K562 (cell line): ENCODE data around the gene KCND1. TPM values are rescaled to one million over a fixed set of nuclear protein-coding genes. Genes with fewer than 3 reads are reported as not detected.
A peak's percentile ranks its signal among the peaks of the same experiment; 100 is the strongest.

Experiments used
- ATAC-seq: fragments of 200-7000 bp; cut with Tn5 transposase; 3 replicates; pipeline ENCODE4 v1.9.1; 2020; ENCODE audit warnings: moderate library complexity
- BruUV-seq: library from RNA; stranded (reverse); fragments of 400-500 nt; replicated peaks from 2 replicates; lab custom pipeline; 2021; lab: Mats Ljungman, UMichigan
- CTCF ChIA-PET: fragments of 300-600 bp; formaldehyde crosslinking; extraction: SDS; loops from one replicate; lab custom pipeline; 2021; ENCODE audit warnings: low intra/inter-chr PET ratio; lab: Yijun Ruan, JAX
- POLR2A ChIA-PET: fragments of 300-600, 350-650 bp; sonication (Branson Sonifier 250); formaldehyde crosslinking; extraction: SDS; loops from one replicate; lab custom pipeline; 2021; ENCODE audit warnings: antibody characterized with exemption, inconsistent platforms; lab: Yijun Ruan, JAX
- DNase-seq, 4 experiments: peaks; one replicate each; pipeline versions ENCODE4 v3.0.0 to v3.0.0-alpha.2; 2011 to 2018; ENCODE audit warnings: low spot score in 3 of 4, mixed read lengths in 3 of 4; ENCODE audit errors: extremely low read depth in 1 of 4
- FAIRE-seq: peaks from 2 replicates; lab custom pipeline; 2011; peaks lifted over from hg19 to GRCh38; lab: Jason Lieb, UNC
- H2AFZ ChIP-seq: 2 replicates; pipeline ENCODE4 v1.6.0; 2011; ENCODE audit warnings: low read depth, low read length, control low read depth, inconsistent platforms
- H3K27ac ChIP-seq: fragments of 200-600 bp; 3 replicates; pipeline ENCODE4 v1.8.0; 2011; ENCODE audit warnings: low read depth, mild to moderate bottlenecking, control low read depth, inconsistent platforms, low read length, moderate library complexity, mixed read lengths; ENCODE audit errors: extremely low read depth
- H3K27me3 ChIP-seq, 2 experiments: fragments of 300-600 bp in 1 of 2; 2 replicates in 1 of 2; 3 replicates in 1 of 2; pipeline versions ENCODE4 v1.6.0 to v1.8.0; 2011; ENCODE audit warnings: inconsistent platforms in 2 of 2, low read length in 2 of 2, mild to moderate bottlenecking in 1 of 2, mixed read lengths in 1 of 2, moderate library complexity in 1 of 2; ENCODE audit not compliant: control insufficient read depth in 2 of 2, insufficient read depth in 2 of 2
- H3K36me3 ChIP-seq: fragments of 300-600 bp; 3 replicates; pipeline ENCODE4 v1.8.0; 2011; ENCODE audit warnings: mild to moderate bottlenecking, low read length, inconsistent platforms; ENCODE audit not compliant: control insufficient read depth, insufficient read depth
- H3K4me1 ChIP-seq, 2 experiments: fragments of 200-600 bp in 1 of 2; replicated peaks in 1 of 2; 2 replicates in 1 of 2; 3 replicates in 1 of 2; pipeline versions ENCODE4 v1.5.1 to v1.8.0; 2011; ENCODE audit warnings: inconsistent platforms in 2 of 2, low read length in 2 of 2, mild to moderate bottlenecking in 1 of 2, mixed read lengths in 1 of 2, moderate library complexity in 1 of 2; ENCODE audit not compliant: control insufficient read depth in 2 of 2, insufficient read depth in 2 of 2
- H3K4me2 ChIP-seq: 2 replicates; pipeline ENCODE4 v1.6.1; 2011; ENCODE audit warnings: low read length, control low read depth, inconsistent platforms, mixed read lengths; ENCODE audit not compliant: insufficient read depth
- H3K4me3 ChIP-seq: fragments of 200-600 bp; sonication (generic), shearing (Covaris generic); 2 replicates; pipeline ENCODE4 v1.5.1; 2016; ENCODE audit warnings: control low read depth, inconsistent platforms
- H3K79me2 ChIP-seq: fragments of 200-600 bp; 3 replicates; pipeline ENCODE4 v1.8.0; 2011; ENCODE audit warnings: low read length, inconsistent platforms; ENCODE audit not compliant: control insufficient read depth, insufficient read depth
- H3K9ac ChIP-seq, 2 experiments: 2 replicates each; pipeline versions ENCODE4 v1.6.0 to v1.6.1; 2011; ENCODE audit warnings: low read depth in 2 of 2, low read length in 2 of 2, control low read depth in 1 of 2, inconsistent platforms in 1 of 2, mild to moderate bottlenecking in 1 of 2, mixed read lengths in 1 of 2; ENCODE audit not compliant: insufficient read depth in 1 of 2
- H3K9me1 ChIP-seq: one replicate; pipeline ENCODE4 v1.6.0; 2011; ENCODE audit warnings: inconsistent platforms, mild to moderate bottlenecking, low read length, moderate library complexity; ENCODE audit not compliant: control insufficient read depth, insufficient read depth
- H3K9me3 ChIP-seq: replicated peaks from 2 replicates; pipeline ENCODE4 v1.5.1; 2011; ENCODE audit warnings: low read depth, low read length, inconsistent platforms; ENCODE audit not compliant: control insufficient read depth, insufficient read depth
- H4K20me1 ChIP-seq: replicated peaks from 2 replicates; pipeline ENCODE4 v1.6.1; 2011; ENCODE audit warnings: low read length, inconsistent platforms, mixed read lengths; ENCODE audit not compliant: control insufficient read depth, insufficient read depth
- CREB3L1 ChIP-seq: fragments of 450-650 bp; IDR thresholded peaks from 2 replicates; pipeline ENCODE4 v1.6.1; 2014; ENCODE audit warnings: low read depth, mild to moderate bottlenecking, moderate library complexity, borderline replicate concordance
- HDAC1 ChIP-seq, 2 experiments: fragments of 450-650 bp; IDR thresholded peaks; 2 replicates each; pipeline ENCODE4 v1.6.1; 2016 to 2017; ENCODE audit warnings: inconsistent platforms in 1 of 2, mild to moderate bottlenecking in 1 of 2, moderate library complexity in 1 of 2
- KLF16 ChIP-seq: IDR thresholded peaks from 2 replicates; pipeline ENCODE4 v1.6.1; 2016; ENCODE audit warnings: antibody characterized with exemption
- MLLT1 ChIP-seq, 2 experiments: fragments of 450-650 bp; IDR thresholded peaks; 2 replicates each; pipeline ENCODE4 v1.6.1; 2016
- MXI1 ChIP-seq: IDR thresholded peaks from 2 replicates; pipeline ENCODE4 v1.6.1; 2011; ENCODE audit warnings: low read depth, mild to moderate bottlenecking, improper control_type of control experiment, low read length
- NFRKB ChIP-seq: fragments of 450-650 bp; IDR thresholded peaks from 2 replicates; pipeline ENCODE4 v1.6.1; 2016; ENCODE audit warnings: low read depth
- RBBP5 ChIP-seq: fragments of 200-600 bp; sonication (generic); IDR thresholded peaks from 2 replicates; pipeline ENCODE4 v1.6.1; 2012; ENCODE audit warnings: borderline replicate concordance, mild to moderate bottlenecking, low read length, control low read depth, inconsistent platforms; ENCODE audit not compliant: insufficient read depth, poor library complexity, severe bottlenecking
- ZNF124 ChIP-seq: sonication (generic); formaldehyde crosslinking; IDR thresholded peaks from 2 replicates; pipeline ENCODE4 v1.8.1; 2022; ENCODE audit warnings: missing genetic modification reagents
- WGBS: fragments of 100-300 bp; shearing (Covaris generic); methylation state at CpG from one replicate; pipeline ENCODE4 v1.1.6; 2016; ENCODE audit warnings: low coverage, mixed read lengths; ENCODE audit not compliant: insufficient coverage; ENCODE audit errors: missing lambda C conversion rate; 5-methylcytosine and 5-hydroxymethylcytosine counted together
- in situ Hi-C: fragments of 300-500 bp; cut with MboI; formaldehyde crosslinking; loops from 4 replicates; pipeline ENCODE4 v1.15.0; 2018; ENCODE audit warnings: inconsistent platforms, mixed read lengths
- intact Hi-C: fragments of 100-400 bp; cut with micrococcal nuclease; formaldehyde crosslinking; loops from 2 replicates; pipeline ENCODE4 v1.14.2; 2022
- polyA plus RNA-seq, 8 experiments: library from polyadenylated mRNA; depleted of rRNA in 4 of 8; stranded (reverse) in 5 of 8; unstranded in 3 of 8; fragments of >200 nt; fragmentation: Nextera tagmentation in 2 of 8; fragmentation: Illumina TruSeq in 1 of 8; extraction: Ambion mirVana in 2 of 8; extraction: Trizol in 1 of 8; gene quantifications; 2 replicates each; pipeline versions ENCODE4 v1.2.1 to v1.2.3, GENCODE V29; 2011 to 2014; ENCODE audit warnings: inconsistent platforms in 1 of 8, missing spikeins in 1 of 8
- total RNA-seq, 7 experiments: library from RNA; depleted of rRNA in 6 of 7; stranded (reverse); fragments of >200 nt in 6 of 7; fragmentation: Illumina TruSeq in 2 of 7; extraction: Trizol in 2 of 7; gene quantifications; 2 replicates each; pipeline versions ENCODE4 v1.2.1 to v1.2.3, GENCODE V29; 2011 to 2021; ENCODE audit warnings: low replicate concordance in 1 of 7
- TF ChIP-seq, protein P1 (sequence below): fragments of 450-650 bp; formaldehyde crosslinking; IDR thresholded peaks from 2 replicates; pipeline ENCODE4 v1.4.0; 2022; ENCODE audit warnings: missing genetic modification characterization
- TF ChIP-seq, protein P2 (sequence below): sonication (generic); formaldehyde crosslinking; IDR thresholded peaks from 2 replicates; pipeline ENCODE4 v1.8.0; 2023; ENCODE audit warnings: mild to moderate bottlenecking, missing genetic modification reagents

Gene KCND1
- total and polyA plus RNA-seq, 9 of the 15 experiments (the other 6 are each of a cell fraction or from before 2014, with no cell fraction given): 0.06 to 0.83 (median 0.39) TPM; not detected in 1

DNA sequence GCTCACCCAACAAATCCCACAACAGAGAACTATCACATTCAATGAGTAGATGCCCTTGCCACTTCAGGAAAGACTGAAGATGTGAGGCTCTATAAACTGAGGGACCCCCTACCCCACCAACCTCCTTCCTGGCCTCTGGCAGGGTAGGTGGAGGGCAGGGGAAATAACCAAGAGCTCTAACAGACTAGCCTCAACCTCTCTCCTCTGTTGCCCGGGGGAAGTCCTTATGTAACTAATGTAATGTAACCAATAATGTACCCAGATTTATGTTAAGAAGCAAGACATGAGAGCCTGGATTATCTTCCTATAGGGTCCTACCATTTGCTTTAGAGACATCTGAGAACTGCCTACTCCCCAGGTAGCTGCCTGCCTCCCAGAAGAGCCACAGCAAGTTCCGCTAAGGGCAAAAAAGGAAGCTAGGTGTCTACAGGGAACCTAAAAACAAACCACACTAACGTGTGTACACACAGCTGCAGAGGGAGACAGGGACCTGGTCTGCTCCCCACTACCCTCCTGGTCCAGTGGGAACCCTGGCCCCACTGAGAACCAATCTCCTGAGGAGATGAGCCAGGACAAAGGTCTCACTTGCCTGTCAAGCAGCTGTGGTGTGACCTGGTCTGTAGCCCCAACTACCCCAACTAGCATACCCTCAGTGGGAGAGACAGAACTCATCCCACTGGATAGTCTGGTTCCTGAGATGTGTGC is 32.0 kb downstream of the KCND1 start:
- no TSS peak for BruUV-seq
- ChIA-PET CTCF (no interaction called here), POLR2A (interaction anchor here (0.6 to 1.2 kb wide), 4 partner anchors 18 to 173 kb away, joined by 3 to 11 read pairs (median 3); partner anchors contain the start of genes OTUD5, PQBP1 and TIMM17B)
- H3K27ac ChIP-seq: peak overlapping the region; percentile 91
- in situ Hi-C loops: no loop called here
- H3K27me3 ChIP-seq: no peaks in the 10 kb centered on the region
- H3K79me2 ChIP-seq: peaks cover 96% of the 10 kb centered on the region
- H4K20me1 ChIP-seq: no peaks in the 10 kb centered on the region
- FAIRE-seq: no peak
- DNase-seq: no peak
- peaks cover 67% of the 10 kb centered on the region for H3K36me3 ChIP-seq
- intact Hi-C loops: loop anchor here (5.0 kb wide), 1 partner anchor 137 kb away; the partner anchor contains the start of gene HDAC6
- peaks cover 65 to 84% of the 10 kb centered on the region in 2 experiments for H3K4me1 ChIP-seq
- H3K4me2 ChIP-seq: peak overlapping the region; percentile 30
- no peak overlapping the region for H3K4me3 ChIP-seq
- peak overlapping the region; percentile 60 to 65; a peak in 3 of 4 replicates for H3K9ac ChIP-seq
- ATAC-seq: no peak
- no peaks in the 10 kb centered on the region for H3K9me3 ChIP-seq
- WGBS: 46% methylated on average over 3 of the region's 3 CpGs
- H3K9me1 ChIP-seq: no peaks in the 10 kb centered on the region
- H2AFZ ChIP-seq: no peak overlapping the region
- no peak for TF ChIP-seq MLLT1 (IDR thresholded peaks at IDR 0.05)
- TF ChIP-seq RBBP5: no peak
- no peak for TF ChIP-seq KLF16
- TF ChIP-seq HDAC1 (IDR thresholded peaks at IDR 0.05): no peak
- no peak for TF ChIP-seq CREB3L1
- no peak for TF ChIP-seq ZNF124 (CRISPR knock-in tag)
- TF ChIP-seq, protein P1, sequence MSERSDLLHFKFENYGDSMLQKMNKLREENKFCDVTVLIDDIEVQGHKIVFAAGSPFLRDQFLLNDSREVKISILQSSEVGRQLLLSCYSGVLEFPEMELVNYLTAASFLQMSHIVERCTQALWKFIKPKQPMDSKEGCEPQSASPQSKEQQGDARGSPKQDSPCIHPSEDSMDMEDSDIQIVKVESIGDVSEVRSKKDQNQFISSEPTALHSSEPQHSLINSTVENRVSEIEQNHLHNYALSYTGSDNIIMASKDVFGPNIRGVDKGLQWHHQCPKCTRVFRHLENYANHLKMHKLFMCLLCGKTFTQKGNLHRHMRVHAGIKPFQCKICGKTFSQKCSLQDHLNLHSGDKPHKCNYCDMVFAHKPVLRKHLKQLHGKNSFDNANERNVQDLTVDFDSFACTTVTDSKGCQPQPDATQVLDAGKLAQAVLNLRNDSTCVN (CRISPR knock-in tag): no peak
- no peak for TF ChIP-seq MXI1
- TF ChIP-seq, protein P2, sequence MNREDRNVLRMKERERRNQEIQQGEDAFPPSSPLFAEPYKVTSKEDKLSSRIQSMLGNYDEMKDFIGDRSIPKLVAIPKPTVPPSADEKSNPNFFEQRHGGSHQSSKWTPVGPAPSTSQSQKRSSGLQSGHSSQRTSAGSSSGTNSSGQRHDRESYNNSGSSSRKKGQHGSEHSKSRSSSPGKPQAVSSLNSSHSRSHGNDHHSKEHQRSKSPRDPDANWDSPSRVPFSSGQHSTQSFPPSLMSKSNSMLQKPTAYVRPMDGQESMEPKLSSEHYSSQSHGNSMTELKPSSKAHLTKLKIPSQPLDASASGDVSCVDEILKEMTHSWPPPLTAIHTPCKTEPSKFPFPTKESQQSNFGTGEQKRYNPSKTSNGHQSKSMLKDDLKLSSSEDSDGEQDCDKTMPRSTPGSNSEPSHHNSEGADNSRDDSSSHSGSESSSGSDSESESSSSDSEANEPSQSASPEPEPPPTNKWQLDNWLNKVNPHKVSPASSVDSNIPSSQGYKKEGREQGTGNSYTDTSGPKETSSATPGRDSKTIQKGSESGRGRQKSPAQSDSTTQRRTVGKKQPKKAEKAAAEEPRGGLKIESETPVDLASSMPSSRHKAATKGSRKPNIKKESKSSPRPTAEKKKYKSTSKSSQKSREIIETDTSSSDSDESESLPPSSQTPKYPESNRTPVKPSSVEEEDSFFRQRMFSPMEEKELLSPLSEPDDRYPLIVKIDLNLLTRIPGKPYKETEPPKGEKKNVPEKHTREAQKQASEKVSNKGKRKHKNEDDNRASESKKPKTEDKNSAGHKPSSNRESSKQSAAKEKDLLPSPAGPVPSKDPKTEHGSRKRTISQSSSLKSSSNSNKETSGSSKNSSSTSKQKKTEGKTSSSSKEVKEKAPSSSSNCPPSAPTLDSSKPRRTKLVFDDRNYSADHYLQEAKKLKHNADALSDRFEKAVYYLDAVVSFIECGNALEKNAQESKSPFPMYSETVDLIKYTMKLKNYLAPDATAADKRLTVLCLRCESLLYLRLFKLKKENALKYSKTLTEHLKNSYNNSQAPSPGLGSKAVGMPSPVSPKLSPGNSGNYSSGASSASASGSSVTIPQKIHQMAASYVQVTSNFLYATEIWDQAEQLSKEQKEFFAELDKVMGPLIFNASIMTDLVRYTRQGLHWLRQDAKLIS (CRISPR knock-in tag): 0 out of 2 replicates have a peak, but pooled peaks have one; percentile 24
- TF ChIP-seq NFRKB: 0 out of 2 replicates have a peak, but pooled peaks have one; percentile 28
